ENCODE results near the gene CDK2AP2. TPM values are rescaled to one million over a fixed set of nuclear protein-coding genes. Genes with fewer than 3 reads are reported as not detected.

The CDK2AP2 gene
- total and polyA plus RNA-seq, 9 of the 15 experiments (the other 6 are each of a cell fraction or from before 2014, with no cell fraction given) = 4.4 to 47.4 (median 21.7) TPM

- TF ChIP-seq SRSF9 (IDR thresholded peaks at IDR 0.05; ENCODE audit: borderline replicate concordance, low read depth, low read length) (no peak), ZFP36 (IDR thresholded peaks at IDR 0.05; ENCODE audit: low read depth, low read length, partially characterized antibody) (no peak), SETDB1 (IDR thresholded peaks at IDR 0.05; ENCODE audit: low read length) (no peak), RNF219 (CRISPR knock-in tag; IDR thresholded peaks at IDR 0.05) (no peak), BRD9 (IDR thresholded peaks at IDR 0.05; ENCODE audit: low read depth, partially characterized antibody) (no peak), ZNF318 (IDR thresholded peaks at IDR 0.05; ENCODE audit: borderline replicate concordance in 1 of 2, low read depth in 1 of 2) (no peak), PCBP2 (IDR thresholded peaks at IDR 0.05; ENCODE audit: low read depth, low read length, poor library complexity, severe bottlenecking) (no peak), NR4A1 (CRISPR knock-in tag; IDR thresholded peaks at IDR 0.05) (no peak), NR4A1 (tag; IDR thresholded peaks at IDR 0.05) (peak; percentile 78), PCBP1 (IDR thresholded peaks at IDR 0.05; ENCODE audit: low read depth, low read length, poor library complexity, severe bottlenecking) (no peak), MTA3 (IDR thresholded peaks at IDR 0.05; ENCODE audit: borderline replicate concordance) (peak; percentile 65; the same call in 1 of the 2 replicates), MIER1 (IDR thresholded peaks at IDR 0.05; ENCODE audit: low read depth) (no peak), NBN (IDR thresholded peaks at IDR 0.05; ENCODE audit: low read depth) (no peak), ZNF740 (CRISPR knock-in tag; IDR thresholded peaks at IDR 0.05) (peak; percentile 95), ZNF740 (tag; IDR thresholded peaks at IDR 0.05) (no peak)
Observed at GRCh38 chr11:67482827-67483798, 24.8 kb downstream of the CDK2AP2 start, which contains the start of gene AIP (continued).
